HepG2 (cell line): ENCODE measurements around the gene ARMH1. TPM values are rescaled to one million over a fixed set of nuclear protein-coding genes. Genes with fewer than 3 reads are reported as not detected.

Experiments used
- ATAC-seq: fragments of 200-7000 bp; cut with Tn5 transposase; 3 replicates; pipeline ENCODE4 v1.9.1; 2020; ENCODE audit warnings: mild to moderate bottlenecking, moderate library complexity
- BruUV-seq: library from RNA; stranded (reverse); fragments of 400-500 nt; replicated peaks from 2 replicates; lab custom pipeline; 2021; lab: Mats Ljungman, UMichigan
- CTCF ChIA-PET: fragments of 300-600 bp; formaldehyde crosslinking; extraction: SDS; loops from one replicate; lab custom pipeline; 2021; ENCODE audit warnings: low total read pairs, inconsistent platforms, low intra/inter-chr PET ratio; lab: Yijun Ruan, JAX
- POLR2A ChIA-PET: fragments of 350-600 bp; sonication (Branson Sonifier 250); formaldehyde crosslinking; loops from one replicate; lab custom pipeline; 2020; ENCODE audit warnings: antibody characterized with exemption, inconsistent platforms; lab: Yijun Ruan, JAX
- DNase-seq: peaks from one replicate; pipeline ENCODE4 v3.0.0-alpha.2; 2015; ENCODE audit warnings: low spot score
- FAIRE-seq: peaks from 3 replicates; lab custom pipeline; 2011; peaks lifted over from hg19 to GRCh38; lab: Jason Lieb, UNC
- H2AFZ ChIP-seq: one replicate; pipeline ENCODE4 v1.6.1; 2011; ENCODE audit warnings: low read length, inconsistent platforms
- H3K27ac ChIP-seq: fragments of 300-600 bp; 3 replicates; pipeline ENCODE4 v1.8.0; 2011; ENCODE audit warnings: mixed run types, mild to moderate bottlenecking, mixed read lengths, low read length, inconsistent platforms; ENCODE audit not compliant: insufficient read depth; ENCODE audit errors: extremely low read length
- H3K27me3 ChIP-seq, 2 experiments: fragments of 200-600 bp in 1 of 2; 2 replicates in 1 of 2; 3 replicates in 1 of 2; pipeline versions ENCODE4 v1.6.0 to v1.8.0; 2011; ENCODE audit warnings: low read length in 2 of 2, mild to moderate bottlenecking in 2 of 2, moderate library complexity in 2 of 2, inconsistent platforms in 1 of 2; ENCODE audit not compliant: insufficient read depth in 2 of 2, control insufficient read depth in 1 of 2
- H3K36me3 ChIP-seq, 2 experiments: fragments of 200-600 bp in 1 of 2; replicated peaks in 1 of 2; 2 replicates in 1 of 2; 3 replicates in 1 of 2; pipeline versions ENCODE4 v1.5.1 to v1.8.0; 2011; ENCODE audit warnings: low read length in 2 of 2, inconsistent platforms in 1 of 2; ENCODE audit not compliant: insufficient read depth in 2 of 2, control insufficient read depth in 1 of 2
- H3K4me1 ChIP-seq: 2 replicates; pipeline ENCODE4 v1.5.1; 2012; ENCODE audit warnings: low read length, inconsistent platforms; ENCODE audit not compliant: insufficient read depth
- H3K4me2 ChIP-seq: 2 replicates; pipeline ENCODE4 v1.6.0; 2011; ENCODE audit warnings: low read depth, low read length, inconsistent platforms
- H3K4me3 ChIP-seq, 3 experiments: fragments of 200-600 bp in 1 of 3; sonication (generic), shearing (Covaris generic) in 1 of 3; replicated peaks in 1 of 3; 2 replicates each; pipeline ENCODE4 v1.5.1; 2011 to 2016; ENCODE audit warnings: low read length in 3 of 3, inconsistent platforms in 2 of 3, low read depth in 2 of 3, mild to moderate bottlenecking in 2 of 3, control low read depth in 1 of 3, mixed read lengths in 1 of 3; ENCODE audit not compliant: insufficient read depth in 1 of 3
- H3K79me2 ChIP-seq: one replicate; pipeline ENCODE4 v1.6.1; 2011; ENCODE audit warnings: low read length, inconsistent platforms; ENCODE audit not compliant: insufficient read depth
- H3K9ac ChIP-seq: 2 replicates; pipeline ENCODE4 v1.6.0; 2011; ENCODE audit warnings: mild to moderate bottlenecking, low read depth, low read length, inconsistent platforms; ENCODE audit not compliant: insufficient read depth
- H3K9me3 ChIP-seq: 2 replicates; pipeline ENCODE4 v1.5.1; 2012; ENCODE audit warnings: mild to moderate bottlenecking, low read length
- H4K20me1 ChIP-seq: 2 replicates; pipeline ENCODE4 v1.6.0; 2011; ENCODE audit warnings: inconsistent platforms, mild to moderate bottlenecking, low read length, moderate library complexity; ENCODE audit not compliant: insufficient read depth
- ASH2L ChIP-seq: fragments of 300-600, 200-600 bp; sonication (generic); IDR thresholded peaks from 2 replicates; pipeline ENCODE4 v1.7.0; 2017; ENCODE audit warnings: low read depth, mild to moderate bottlenecking, moderate library complexity, mixed read lengths, low read length; ENCODE audit not compliant: insufficient read length
- CBX5 ChIP-seq: sonication (generic); formaldehyde crosslinking; IDR thresholded peaks from 2 replicates; pipeline ENCODE4 v1.4.0; 2020; ENCODE audit warnings: missing genetic modification reagents, borderline replicate concordance
- DBP ChIP-seq: sonication (generic); formaldehyde crosslinking; IDR thresholded peaks from 2 replicates; pipeline ENCODE4 v1.4.0; 2020; ENCODE audit warnings: missing genetic modification reagents; ENCODE audit errors: not compliant biosample characterization
- HMGA1 ChIP-seq: sonication (generic); formaldehyde crosslinking; conservative IDR thresholded peaks from 2 replicates; pipeline ENCODE4 v1.4.0; 2020; ENCODE audit warnings: missing genetic modification reagents
- MTA3 ChIP-seq: sonication (generic); formaldehyde crosslinking; IDR thresholded peaks from 2 replicates; pipeline ENCODE4 v1.4.0; 2020; ENCODE audit warnings: missing genetic modification reagents
- SMYD3 ChIP-seq: sonication (generic); formaldehyde crosslinking; IDR thresholded peaks from 2 replicates; pipeline ENCODE4 v1.8.1; 2023; ENCODE audit warnings: mild to moderate bottlenecking, missing genetic modification reagents
- ZBTB4 ChIP-seq: sonication (generic); formaldehyde crosslinking; IDR thresholded peaks from 2 replicates; pipeline ENCODE4 v1.4.0; 2020; ENCODE audit warnings: missing genetic modification reagents, mild to moderate bottlenecking, borderline replicate concordance
- ZNF530 ChIP-seq: sonication (generic); formaldehyde crosslinking; IDR thresholded peaks from 2 replicates; pipeline ENCODE4 v1.5.0; 2020; ENCODE audit warnings: low read depth, mild to moderate bottlenecking, missing genetic modification reagents
- ZNF577 ChIP-seq: sonication (generic); formaldehyde crosslinking; IDR thresholded peaks from 2 replicates; pipeline ENCODE4 v1.4.0; 2020; ENCODE audit warnings: mild to moderate bottlenecking, low read depth, missing genetic modification reagents, borderline replicate concordance
- WGBS: methylation state at CpG from one replicate; pipeline ENCODE4 v1.1.6; 2017; ENCODE audit warnings: low lambda C conversion rate; 5-methylcytosine and 5-hydroxymethylcytosine counted together
- in situ Hi-C: cut with HindIII; loops from 2 replicates; pipeline ENCODE4 v1.10.0; 2017; ENCODE audit warnings: low pct_unique_long_range_greater_than_20kb; ENCODE audit not compliant: extremely low pct_ligation_motif_present
- intact Hi-C: fragments of 100-400 bp; cut with micrococcal nuclease; formaldehyde crosslinking; loops from one replicate; pipeline ENCODE4 v1.10.0; 2022; ENCODE audit not compliant: unreplicated experiment
- polyA plus RNA-seq, 8 experiments: library from polyadenylated mRNA; depleted of rRNA in 3 of 8; stranded (reverse) in 7 of 8; unstranded in 1 of 8; fragments of >200 nt; fragmentation: Illumina TruSeq in 4 of 8; extraction: Trizol in 4 of 8; gene quantifications; 2 replicates each; pipeline versions ENCODE4 v1.2.1 to v1.2.3, GENCODE V29; 2011 to 2016; ENCODE audit warnings: low read depth in 4 of 8, missing spikeins in 1 of 8, mixed read lengths in 1 of 8; ENCODE audit not compliant: insufficient read depth in 1 of 8
- total RNA-seq, 5 experiments: library from RNA; depleted of rRNA; stranded (reverse); fragments of >200 nt; fragmentation: Illumina TruSeq; extraction: Trizol; gene quantifications; 2 replicates each; pipeline ENCODE4 v1.2.3, GENCODE V29; 2016; ENCODE audit warnings: low read depth in 1 of 5

The ARMH1 gene
- total and polyA plus RNA-seq, 2 of the 13 experiments (the other 11 are each of a cell fraction or from before 2014, with no cell fraction given): 0.69 TPM; not detected in 1

- in situ Hi-C loops (no loop called here), intact Hi-C loops (no loop called here)
- CTCF ChIA-PET: interaction anchor here (1.2 kb wide), 1 partner anchor 12 kb away, joined by 3 read pairs; no protein-coding TSS in a partner anchor
- Histone ChIP-seq H3K4me1 (peaks cover 56% of the 10 kb centered on the region), H2AFZ (no peak overlapping the region), H3K9ac (no peak overlapping the region), H3K27me3 (0 out of 5 replicates have a peak, but pooled peaks cover 0 to 12% of the 10 kb centered on the region in 2 experiments), H3K4me2 (no peak overlapping the region), H3K9me3 (no peaks in the 10 kb centered on the region), H3K36me3 (no peaks in the 10 kb centered on the region), H4K20me1 (no peaks in the 10 kb centered on the region), H3K79me2 (no peaks in the 10 kb centered on the region), H3K27ac (no peak overlapping the region), H3K4me3 (no peak overlapping the region)
- DNase-seq (no peak), FAIRE-seq (no peak), ATAC-seq (no peak)
- WGBS: 23% methylated on average over 1 of the region's 1 CpG
- TF ChIP-seq SMYD3 (CRISPR knock-in tag) (no peak), ZBTB4 (CRISPR knock-in tag) (no peak), CBX5 (CRISPR knock-in tag) (no peak), ZNF577 (no peak), DBP (CRISPR knock-in tag) (no peak), ZNF530 (CRISPR knock-in tag) (no peak), MTA3 (CRISPR knock-in tag) (no peak), ASH2L (no peak), HMGA1 (CRISPR knock-in tag) (no peak)
- no TSS peak for BruUV-seq
- POLR2A ChIA-PET: interaction anchor here (1.2 to 1.3 kb wide), 2 partner anchors 9 to 622 kb away, joined by 3 read pairs; partner anchors contain the start of genes MUTYH and TOE1
These were observed 43.1 kb downstream of the ARMH1 start for GRCh38 chr1:44717653-44718052.
